GM12878 (cell line): ENCODE data around the gene ZNF653. TPM values are rescaled to one million over a fixed set of nuclear protein-coding genes. Genes with fewer than 3 reads are reported as not detected.
A peak's percentile ranks its signal among the peaks of the same experiment; 100 is the strongest.

Experiments
- ATF7 ChIP-seq: fragments of 450-650 bp; IDR thresholded peaks from 2 replicates; pipeline ENCODE4 v1.6.1; 2016; ENCODE audit warnings: low read depth, mild to moderate bottlenecking
- BHLHE40 ChIP-seq, 2 experiments: fragments of 450-650 bp in 1 of 2; IDR thresholded peaks; 2 replicates each; pipeline ENCODE4 v1.6.1; 2011 to 2017; ENCODE audit warnings: low read depth in 2 of 2, borderline replicate concordance in 1 of 2, improper control_type of control experiment in 1 of 2, low read length in 1 of 2, mild to moderate bottlenecking in 1 of 2
- CHD1 ChIP-seq: IDR thresholded peaks from 2 replicates; pipeline ENCODE4 v1.6.1; 2012; ENCODE audit warnings: low read depth, low read length, improper control_type of control experiment
- EGR1 ChIP-seq, 2 experiments: IDR thresholded peaks; 1 replicate in 1 of 2; 2 replicates in 1 of 2; pipeline ENCODE4 v1.6.1; 2011 to 2012; ENCODE audit warnings: low read depth in 2 of 2, low read length in 2 of 2, borderline replicate concordance in 1 of 2, mild to moderate bottlenecking in 1 of 2, moderate library complexity in 1 of 2
- IRF5 ChIP-seq: fragments of 450-650 bp; IDR thresholded peaks from 2 replicates; pipeline ENCODE4 v1.6.1; 2017; ENCODE audit warnings: borderline replicate concordance
- KDM1A ChIP-seq: fragments of 200-600 bp; sonication (generic); IDR thresholded peaks from 2 replicates; pipeline ENCODE4 v1.6.1; 2016; ENCODE audit warnings: borderline replicate concordance
- MTA3 ChIP-seq: IDR thresholded peaks from 2 replicates; pipeline ENCODE4 v1.6.1; 2012; ENCODE audit warnings: low read length, inconsistent platforms, borderline replicate concordance
- NFYB ChIP-seq: IDR thresholded peaks from 2 replicates; pipeline ENCODE4 v1.6.1; 2011; ENCODE audit warnings: low read depth, mild to moderate bottlenecking, low read length, improper control_type of control experiment, moderate library complexity; ENCODE audit not compliant: insufficient read depth
- NRF1 ChIP-seq: conservative IDR thresholded peaks from 2 replicates; pipeline ENCODE4 v1.6.1; 2011; ENCODE audit warnings: mild to moderate bottlenecking, low read depth, low read length, improper control_type of control experiment
- PAX5 ChIP-seq: IDR thresholded peaks from 2 replicates; pipeline ENCODE4 v1.6.1; 2011; ENCODE audit warnings: low read depth, low read length, borderline replicate concordance
- POLR2AphosphoS5 ChIP-seq: IDR thresholded peaks from 2 replicates; pipeline ENCODE4 v1.6.1; 2011; ENCODE audit warnings: mild to moderate bottlenecking, low read length, inconsistent platforms
- PRDM15 ChIP-seq: fragments of 450-650 bp; formaldehyde crosslinking; IDR thresholded peaks from 2 replicates; pipeline ENCODE4 v1.4.0; 2020; ENCODE audit warnings: mild to moderate bottlenecking, moderate library complexity
- RAD21 ChIP-seq: IDR thresholded peaks from 2 replicates; pipeline ENCODE4 v1.6.1; 2011; ENCODE audit warnings: mild to moderate bottlenecking, low read depth, low read length, moderate library complexity; ENCODE audit not compliant: insufficient read depth
- RB1 ChIP-seq: fragments of 450-650 bp; formaldehyde crosslinking; IDR thresholded peaks from 2 replicates; pipeline ENCODE4 v1.6.1; 2017; ENCODE audit warnings: mild to moderate bottlenecking, borderline replicate concordance
- RUNX3 ChIP-seq: IDR thresholded peaks from 2 replicates; pipeline ENCODE4 v1.6.1; 2012; ENCODE audit warnings: low read length, inconsistent platforms
- SPI1 ChIP-seq: IDR thresholded peaks from 2 replicates; pipeline ENCODE4 v1.6.1; 2011; ENCODE audit warnings: low read depth, mild to moderate bottlenecking, low read length, moderate library complexity, borderline replicate concordance; ENCODE audit not compliant: insufficient read depth
- SREBF1 ChIP-seq: IDR thresholded peaks from 2 replicates; pipeline ENCODE4 v1.6.1; 2012; ENCODE audit warnings: mild to moderate bottlenecking, low read length
- SUZ12 ChIP-seq: fragments of 200-600 bp; sonication (generic); IDR thresholded peaks from one replicate; pipeline ENCODE4 v1.6.1; 2018; ENCODE audit warnings: antibody characterized with exemption, mild to moderate bottlenecking; ENCODE audit not compliant: unreplicated experiment
- TCF7 ChIP-seq: IDR thresholded peaks from 2 replicates; pipeline ENCODE4 v1.6.1; 2014; ENCODE audit warnings: antibody characterized with exemption, borderline replicate concordance
- ZBED1 ChIP-seq: IDR thresholded peaks from 2 replicates; pipeline ENCODE4 v1.6.1; 2016; ENCODE audit warnings: borderline replicate concordance
- ZNF207 ChIP-seq: fragments of 450-650 bp; IDR thresholded peaks from 2 replicates; pipeline ENCODE4 v1.6.1; 2014; ENCODE audit warnings: antibody characterized with exemption, mild to moderate bottlenecking, borderline replicate concordance
- ZSCAN29 ChIP-seq: fragments of 450-650 bp; IDR thresholded peaks from 2 replicates; pipeline ENCODE4 v1.6.1; 2017; ENCODE audit warnings: mild to moderate bottlenecking, moderate library complexity
- polyA plus RNA-seq, 11 experiments: library from polyadenylated mRNA; depleted of rRNA in 4 of 11; unstranded in 6 of 11; stranded (reverse) in 5 of 11; fragments of >200 nt; fragmentation: Nextera tagmentation in 4 of 11; fragmentation: Illumina TruSeq in 1 of 11; extraction: Ambion mirVana in 4 of 11; extraction: Trizol in 1 of 11; gene quantifications; 1 replicate in 1 of 11; 2 replicates in 10 of 11; pipeline versions ENCODE4 v1.2.1 to v1.2.3, GENCODE V29; 2011 to 2016; ENCODE audit warnings: inconsistent platforms in 2 of 11, missing spikeins in 2 of 11, low read depth in 1 of 11
- total RNA-seq, 4 experiments: library from RNA; depleted of rRNA in 3 of 4; stranded (reverse); fragments of >200 nt in 3 of 4; fragmentation: Illumina TruSeq in 1 of 4; extraction: Trizol in 1 of 4; gene quantifications; 2 replicates each; pipeline versions ENCODE4 v1.2.1 to v1.2.3, GENCODE V29; 2013 to 2021
- TF ChIP-seq, protein P1 (sequence below): fragments of 450-650 bp; conservative IDR thresholded peaks from 2 replicates; pipeline ENCODE4 v1.6.1; 2017; ENCODE audit warnings: mild to moderate bottlenecking, moderate library complexity

ZNF653 gene
- total and polyA plus RNA-seq, 10 of the 15 experiments (the other 5 are each of a cell fraction or from before 2014, with no cell fraction given) = 2.2 to 13.2 (median 6.7) TPM; not detected in 2

DNA sequence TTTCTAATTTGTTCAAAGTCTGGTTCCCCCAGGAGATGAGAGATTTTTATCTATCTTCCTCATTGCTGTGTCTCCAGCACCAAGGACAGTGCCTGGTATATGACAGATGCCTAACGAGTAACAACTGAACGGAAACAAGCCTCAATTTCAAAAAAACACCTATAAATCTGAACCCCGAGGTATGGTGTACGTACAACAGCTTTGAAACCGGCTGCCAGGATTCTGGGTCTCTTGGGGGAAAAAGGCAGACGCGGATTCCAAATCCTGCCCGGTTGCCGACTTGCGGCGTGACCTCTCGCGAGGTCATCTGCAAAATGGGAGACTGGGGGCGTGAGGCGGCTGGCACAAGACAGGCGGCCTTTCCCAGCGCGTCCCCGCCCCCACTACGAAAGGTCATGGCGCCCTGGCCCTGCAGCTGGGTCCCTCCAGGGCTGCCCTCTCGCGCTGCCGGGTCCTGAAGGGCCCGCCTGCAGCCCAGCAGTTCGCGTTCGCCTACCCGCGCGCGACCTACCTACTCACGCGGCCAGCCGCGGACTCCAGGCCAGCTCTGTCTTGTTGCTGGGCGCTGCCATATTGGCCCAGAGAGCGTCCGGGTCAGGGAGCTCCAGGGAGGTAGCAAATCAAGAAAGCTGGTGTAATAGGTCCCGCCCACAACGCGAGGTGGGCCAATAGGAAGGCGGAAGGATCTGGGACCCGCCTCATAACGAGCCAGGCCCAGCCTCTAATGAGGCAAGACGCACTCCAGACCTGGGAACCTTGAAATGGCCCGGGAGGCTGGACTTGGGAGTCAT lies 23.1 kb upstream of the ZNF653 start, which contains the start of gene ECSIT (continued):
- TF ChIP-seq CHD1 (no peak), MTA3 (no peak), TCF7 (no peak), RAD21 (no peak), SREBF1 (peak; percentile 75), PRDM15 (CRISPR knock-in tag) (no peak), ZBED1 (no peak), IRF5 (no peak), POLR2AphosphoS5 (no peak; the same call in 1 of the 2 replicates), BHLHE40 (IDR thresholded peaks at IDR 0.05; ENCODE audit: borderline replicate concordance in 1 of 2, low read depth in 2 of 2, low read length in 1 of 2) (peak in 1 of 2 experiments; percentile 84; a peak in 2 of 4 replicates), RUNX3 (no peak), ATF7 (no peak), PAX5 (peak; percentile 62; the same call in 1 of the 2 replicates), SPI1 (no peak), SUZ12 (no peak), RB1 (peak; percentile 63), EGR1 (IDR thresholded peaks at IDR 0.05; ENCODE audit: borderline replicate concordance in 1 of 2, low read depth in 2 of 2, low read length in 2 of 2) (peak in 1 of 2 experiments; percentile 63; a peak in 1 of 3 replicates), NFYB (peak; percentile 82), NRF1 (no peak), ZSCAN29 (no peak), KDM1A (no peak), ZNF207 (peak; percentile 96)
- TF ChIP-seq, protein P1, sequence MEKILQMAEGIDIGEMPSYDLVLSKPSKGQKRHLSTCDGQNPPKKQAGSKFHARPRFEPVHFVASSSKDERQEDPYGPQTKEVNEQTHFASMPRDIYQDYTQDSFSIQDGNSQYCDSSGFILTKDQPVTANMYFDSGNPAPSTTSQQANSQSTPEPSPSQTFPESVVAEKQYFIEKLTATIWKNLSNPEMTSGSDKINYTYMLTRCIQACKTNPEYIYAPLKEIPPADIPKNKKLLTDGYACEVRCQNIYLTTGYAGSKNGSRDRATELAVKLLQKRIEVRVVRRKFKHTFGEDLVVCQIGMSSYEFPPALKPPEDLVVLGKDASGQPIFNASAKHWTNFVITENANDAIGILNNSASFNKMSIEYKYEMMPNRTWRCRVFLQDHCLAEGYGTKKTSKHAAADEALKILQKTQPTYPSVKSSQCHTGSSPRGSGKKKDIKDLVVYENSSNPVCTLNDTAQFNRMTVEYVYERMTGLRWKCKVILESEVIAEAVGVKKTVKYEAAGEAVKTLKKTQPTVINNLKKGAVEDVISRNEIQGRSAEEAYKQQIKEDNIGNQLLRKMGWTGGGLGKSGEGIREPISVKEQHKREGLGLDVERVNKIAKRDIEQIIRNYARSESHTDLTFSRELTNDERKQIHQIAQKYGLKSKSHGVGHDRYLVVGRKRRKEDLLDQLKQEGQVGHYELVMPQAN = peak; percentile 99
